ENCODE results near the gene CARD10.

Gene CARD10

GRCh38 chr22:37519268-37520195 is at the start of gene CARD10:
TSS of gene CARD10 (minus strand) at chr22:37519415. CDS start at chr22:37519200, 215 bp downstream.
- no peak for DNase-seq

- DNase-seq: no peak
Observed at GRCh38 chr22:37568448-37569008, 49.3 kb upstream of the CARD10 start.

GRCh38 chr22:37568012-37568411 is 48.8 kb upstream of the CARD10 start:
- no peak for DNase-seq

GRCh38 chr22:37566903-37567798 is 47.9 kb upstream of the CARD10 start:
- peak; percentile 78 for DNase-seq

- DNase-seq: no peak
Observed at GRCh38 chr22:37566329-37566837, 47.2 kb upstream of the CARD10 start.

- DNase-seq: no peak
Observed at GRCh38 chr22:37565830-37566229, 46.6 kb upstream of the CARD10 start.

DNA sequence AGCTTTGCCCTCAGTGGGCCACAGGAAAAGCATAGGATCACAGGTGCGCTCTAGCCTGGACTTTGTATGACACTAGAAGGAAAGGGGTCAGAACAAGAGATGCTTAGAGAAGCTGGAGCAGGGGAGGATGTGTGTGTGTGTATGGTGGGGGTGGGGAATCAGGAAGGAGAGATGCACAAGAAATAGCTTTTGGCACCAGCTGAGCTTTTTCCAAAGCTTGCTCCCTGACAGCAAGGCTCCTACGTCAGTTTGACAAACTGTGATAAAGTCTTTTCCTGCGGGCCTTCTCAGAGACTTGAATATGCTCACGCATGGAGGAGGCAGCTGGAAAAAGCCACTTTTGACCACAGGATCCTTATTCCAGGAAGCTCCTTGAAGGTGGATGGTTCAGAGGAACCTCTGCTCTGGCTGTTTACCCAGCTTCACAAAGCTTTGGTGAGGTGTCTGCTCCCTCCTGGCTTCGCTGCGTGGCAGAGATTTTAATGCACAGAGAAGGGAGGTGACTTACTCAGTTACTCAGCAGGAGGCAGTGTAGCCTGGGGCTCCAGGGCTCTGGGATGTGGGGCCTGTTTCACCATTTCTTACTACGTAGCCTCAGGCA is 45.0 kb upstream of the CARD10 start:
- DNase-seq: no peak

DNA sequence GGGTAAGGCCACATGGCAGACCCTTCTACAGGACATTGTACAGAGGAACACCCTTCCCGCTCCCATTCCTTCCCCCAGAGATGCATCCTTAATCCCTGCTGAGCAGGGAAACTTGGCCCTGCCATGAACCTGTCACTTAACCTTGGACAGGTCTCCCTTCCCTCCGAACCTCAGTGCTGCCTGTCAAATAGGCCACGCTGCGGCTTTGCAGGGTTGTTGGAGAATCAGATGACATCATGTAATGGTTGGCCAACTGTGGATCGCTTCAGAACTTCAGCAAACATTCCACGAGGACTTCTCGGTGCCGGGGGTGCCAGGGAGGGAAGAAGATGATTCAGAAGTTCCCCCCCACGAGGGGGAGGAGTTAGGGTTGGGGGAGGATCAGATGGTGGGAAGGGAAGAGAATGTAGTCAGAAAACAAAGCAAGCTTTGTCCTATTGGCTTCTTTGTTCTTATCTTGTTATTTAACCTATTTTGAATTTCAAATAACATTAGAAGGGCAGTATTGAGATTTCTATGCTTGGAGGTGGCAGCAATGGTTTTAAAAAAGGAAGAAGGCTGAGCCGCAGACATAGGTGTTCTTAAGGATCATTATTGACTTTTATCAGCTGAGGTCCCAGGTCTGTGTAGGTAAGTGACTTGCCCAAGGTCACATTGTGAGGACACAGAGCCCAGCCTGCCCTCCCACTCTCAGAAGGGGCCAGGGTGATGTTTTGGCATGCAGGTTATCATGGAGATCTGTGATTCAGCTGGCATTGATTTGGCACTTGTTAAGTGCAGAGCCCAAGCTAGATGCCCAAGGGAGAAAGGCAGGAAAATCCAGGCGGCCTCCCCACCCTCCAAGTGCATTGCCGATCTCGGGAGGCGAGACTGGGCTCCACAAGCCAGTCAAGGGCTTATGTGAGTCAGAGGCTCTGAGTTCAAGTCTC is 44.2 kb upstream of the CARD10 start:
- DNase-seq: no peak

DNA sequence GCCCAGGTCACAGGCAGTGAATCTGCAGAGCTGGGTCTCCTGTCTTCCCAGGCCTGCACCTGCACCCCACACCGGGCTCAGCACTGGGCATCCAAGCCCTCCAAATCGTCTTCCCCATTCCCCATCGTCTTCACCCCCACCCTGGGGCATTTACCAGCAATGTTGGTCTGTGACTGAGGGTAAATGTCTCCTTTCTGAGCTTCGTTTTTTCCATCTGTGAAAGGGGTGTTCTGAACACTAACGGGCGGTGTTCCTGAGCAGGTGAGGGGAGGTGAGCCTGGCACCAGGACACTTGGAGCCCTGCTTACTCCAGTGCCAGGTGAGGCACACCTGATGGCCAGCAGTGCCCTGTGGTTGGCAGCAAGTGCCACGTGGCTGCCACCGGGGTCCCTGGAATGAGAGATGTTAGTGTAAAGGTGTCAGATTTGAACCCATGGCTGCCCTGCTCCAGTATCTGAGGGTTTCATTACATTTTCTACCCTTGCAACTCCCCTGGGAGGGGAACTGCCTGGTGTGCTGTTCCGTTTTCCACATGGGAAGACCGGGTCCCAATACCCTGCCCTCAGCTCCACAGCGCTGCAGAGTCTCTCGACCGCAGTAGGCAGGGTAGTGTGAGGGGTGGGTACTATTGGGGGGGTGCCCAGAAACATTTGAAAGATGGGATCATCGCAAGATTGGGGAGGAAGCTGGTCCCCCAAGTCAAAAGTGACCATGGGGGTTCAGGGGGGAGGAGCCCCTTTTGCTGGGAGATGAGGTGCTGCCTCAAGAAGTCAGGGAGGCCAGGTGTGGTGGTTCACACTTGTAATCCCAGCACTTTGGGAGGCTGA is 43.0 kb upstream of the CARD10 start:
- DNase-seq: no peak

GRCh38 chr22:37561212-37562048 is 42.2 kb upstream of the CARD10 start:
- peak; percentile 64 for DNase-seq

DNA sequence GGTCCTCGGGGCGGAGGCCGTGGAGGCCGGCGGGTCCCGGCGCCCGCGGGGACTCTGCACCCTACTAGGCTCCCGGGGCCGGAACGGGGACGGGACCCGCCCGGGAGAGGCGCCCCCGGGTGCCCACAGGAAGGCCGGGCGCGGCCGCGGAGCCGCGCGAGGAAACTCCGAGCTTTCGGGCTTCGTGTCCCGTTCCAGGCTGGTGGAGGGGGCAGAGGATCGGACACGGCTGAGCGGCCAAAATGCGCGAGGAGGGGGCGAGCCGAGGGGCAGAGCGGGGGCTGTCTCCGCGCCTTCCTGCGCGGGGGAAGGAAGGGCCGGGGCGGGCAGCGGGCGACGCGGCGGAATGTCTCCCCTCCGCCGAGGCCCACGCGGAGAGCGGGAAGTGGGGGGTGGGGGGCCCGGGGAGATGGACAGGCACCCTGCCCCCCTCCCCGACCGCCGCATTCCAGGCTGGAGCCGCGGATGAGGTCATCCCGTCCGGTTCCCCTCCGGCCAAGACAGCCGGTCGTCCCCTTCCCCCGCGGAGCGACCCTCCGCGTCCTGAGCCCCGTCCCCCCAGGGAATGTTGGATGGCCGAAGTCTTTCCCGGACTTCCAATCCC is 41.5 kb upstream of the CARD10 start:
- no peak for DNase-seq

DNA sequence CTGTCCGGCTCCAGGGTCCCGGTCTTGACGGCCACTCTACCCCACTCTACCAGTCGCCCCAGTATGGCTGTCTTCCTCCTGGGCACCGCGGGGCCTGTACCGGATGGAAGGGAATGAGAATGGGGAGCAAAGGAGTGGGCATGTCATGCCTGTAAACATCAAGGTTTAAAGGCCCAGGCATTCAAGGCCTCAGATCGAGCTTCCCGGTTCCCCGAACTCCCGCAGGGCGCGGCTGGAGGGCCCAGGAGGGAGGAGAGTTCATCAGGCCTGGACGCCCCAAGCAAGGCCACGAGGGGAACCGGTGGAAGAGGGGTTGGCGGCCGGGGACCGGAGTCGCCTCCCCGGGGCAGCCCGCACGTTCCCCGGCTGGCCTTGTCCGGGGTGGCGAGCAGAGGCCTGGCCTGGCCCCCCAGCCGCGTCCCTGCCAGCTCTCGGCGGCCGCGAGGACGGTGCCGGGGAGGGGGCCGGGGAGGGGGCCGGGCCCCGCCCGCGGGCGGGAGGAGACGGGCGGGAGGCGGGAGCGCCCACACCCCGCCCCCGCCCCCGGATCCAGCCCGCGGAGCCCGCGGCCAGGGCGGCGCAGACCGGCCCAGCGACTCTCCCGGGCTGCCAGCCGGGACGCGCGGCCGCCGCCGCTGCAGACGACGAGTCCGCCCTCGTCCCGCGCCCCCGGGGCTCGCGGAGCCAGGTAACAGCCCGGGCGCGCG is 40.8 kb upstream of the CARD10 start, which contains the start of gene CDC42EP1:
TSS of gene CDC42EP1 (plus strand) at position 580 of the 707 bp plus-strand sequence. CDS start 5,870 bp downstream, outside the sequence.
- no peak for DNase-seq

- no peak for DNase-seq
Observed at GRCh38 chr22:37559521-37559900, 40.3 kb upstream of the CARD10 start.

DNA sequence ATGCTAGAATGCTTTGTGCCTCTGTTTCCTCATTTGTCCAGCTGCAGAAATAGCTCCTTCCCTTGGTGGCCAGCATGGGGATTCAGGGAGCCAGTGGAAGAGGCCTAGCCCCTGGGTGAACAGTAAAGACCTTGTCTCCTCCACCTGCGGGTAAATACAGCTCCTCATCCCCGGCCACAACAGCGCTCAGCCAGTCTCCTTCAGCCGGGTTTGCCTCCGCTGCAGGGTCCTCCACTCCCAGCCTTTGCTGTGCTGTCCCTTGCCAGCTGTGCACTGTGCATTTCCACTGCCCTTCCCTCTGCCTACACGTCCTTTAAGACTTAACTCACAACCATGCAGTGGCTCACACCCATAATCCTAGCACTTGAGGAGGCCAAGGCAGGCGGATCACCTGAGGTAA is 39.6 kb upstream of the CARD10 start:
- no peak for DNase-seq

- no peak for DNase-seq
Observed at GRCh38 chr22:37557321-37558001, 38.2 kb upstream of the CARD10 start.

DNA sequence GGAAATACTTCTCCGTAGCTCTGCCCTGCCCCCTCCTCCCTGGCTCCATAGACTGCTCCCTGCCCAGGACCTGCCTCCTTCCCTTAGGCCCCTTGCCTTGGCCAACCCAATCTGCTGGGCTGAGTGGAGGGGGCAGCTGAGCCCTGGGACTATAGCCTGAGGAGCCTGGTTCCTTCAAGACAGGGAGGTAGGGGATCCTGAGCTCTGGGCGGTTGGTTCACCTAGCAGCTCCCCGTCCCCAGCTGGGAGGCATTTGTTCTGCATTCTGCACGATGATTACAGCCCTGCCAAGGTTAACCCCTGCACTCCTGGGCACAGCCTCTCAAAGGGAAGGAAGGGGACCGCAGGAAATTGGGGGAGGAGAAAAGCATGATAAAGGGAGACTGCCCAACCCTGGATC is 37.5 kb upstream of the CARD10 start:
- no peak for DNase-seq

DNA sequence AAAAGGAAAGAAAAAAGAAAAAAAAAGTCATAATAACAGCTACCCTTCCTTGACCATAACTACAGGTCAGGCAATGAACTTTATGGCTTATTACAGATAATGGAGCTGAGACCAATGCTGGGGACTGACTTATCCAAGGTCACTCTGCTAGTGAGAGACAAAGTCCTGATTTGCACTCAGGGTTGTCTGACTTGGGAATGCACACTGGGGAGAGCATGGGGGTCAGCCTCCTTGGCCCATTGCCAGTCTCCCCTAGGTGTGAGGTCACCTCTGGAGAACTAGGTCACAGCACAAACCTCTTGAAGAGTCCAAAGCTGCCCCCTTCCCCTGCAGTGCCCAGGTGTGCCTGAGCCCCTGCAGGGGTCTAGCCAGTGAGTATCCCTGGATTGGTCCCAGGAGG is 35.8 kb upstream of the CARD10 start:
- no peak for DNase-seq

DNA sequence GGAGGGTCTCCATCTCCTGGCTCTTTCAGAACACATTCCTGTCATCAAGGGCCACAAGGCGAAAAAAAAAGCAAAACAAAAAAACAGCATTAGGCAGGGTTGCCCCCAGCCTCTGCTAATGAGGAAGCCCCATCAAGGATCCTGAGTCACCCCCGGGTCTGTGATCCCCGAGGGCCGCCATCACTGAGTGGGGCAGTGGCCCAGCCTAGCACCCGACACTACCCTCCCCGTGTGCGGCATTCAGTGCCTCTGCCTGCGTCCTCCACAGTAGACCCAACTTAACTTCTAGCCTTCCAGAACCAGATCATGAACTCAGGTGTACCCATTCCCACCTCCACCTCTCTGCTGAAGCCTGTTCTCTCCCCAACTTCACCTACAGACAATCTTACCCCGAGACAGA is 34.5 kb upstream of the CARD10 start:
- DNase-seq: no peak

Measured in KG1 (cell line).